Esophagus (tissue), 2 donors: Measurements from ENCODE around the gene ARHGEF16. TPM values are rescaled to one million over a fixed set of nuclear protein-coding genes. Genes with fewer than 3 reads are reported as not detected.

Experiments
- H3K27ac ChIP-seq, 2 donors: one replicate each; pipeline ENCODE4 v1.5.1; 2013; ENCODE audit warnings: low read depth in 2 of 2, mild to moderate bottlenecking in 2 of 2, inconsistent platforms in 1 of 2, low read length in 1 of 2, moderate library complexity in 1 of 2
- H3K27me3 ChIP-seq, 2 donors: one replicate each; pipeline ENCODE4 v1.6.1; 2013; ENCODE audit warnings: low read length in 2 of 2, control low read depth in 1 of 2, mild to moderate bottlenecking in 1 of 2; ENCODE audit not compliant: insufficient read depth in 2 of 2, control insufficient read depth in 1 of 2
- H3K36me3 ChIP-seq, 2 donors: one replicate each; pipeline ENCODE4 v1.6.1; 2013; ENCODE audit warnings: low read length in 1 of 2; ENCODE audit not compliant: control insufficient read depth in 2 of 2, insufficient read depth in 2 of 2
- H3K4me1 ChIP-seq, 2 donors: one replicate each; pipeline ENCODE4 v1.6.1; 2013; ENCODE audit warnings: low read length in 1 of 2; ENCODE audit not compliant: control insufficient read depth in 2 of 2, insufficient read depth in 2 of 2
- H3K4me3 ChIP-seq, 2 donors: one replicate each; pipeline ENCODE4 v1.5.1; 2013; ENCODE audit warnings: low read length in 2 of 2, mild to moderate bottlenecking in 2 of 2, low read depth in 1 of 2, moderate library complexity in 1 of 2
- H3K9me3 ChIP-seq, 2 donors: one replicate each; pipeline ENCODE4 v1.6.1; 2013; ENCODE audit warnings: mild to moderate bottlenecking in 2 of 2, low read depth in 1 of 2, low read length in 1 of 2, moderate library complexity in 1 of 2; ENCODE audit not compliant: control insufficient read depth in 2 of 2, insufficient read depth in 1 of 2
- WGBS, 2 donors: extraction: QIAGEN DNeasy Blood & Tissue Kit; methylation state at CpG; one replicate each; pipeline ENCODE4 v1.1.7; 2013; 5-methylcytosine and 5-hydroxymethylcytosine counted together
- polyA plus RNA-seq, 2 donors: library from polyadenylated mRNA; stranded (reverse); fragments of 200-250 nt; gene quantifications; one replicate each; pipeline ENCODE4 v1.2.3, GENCODE V29; 2013
- donor health status: healthy with polysubstance abuse.
- donor health status: Bipolar disorder and iron deficiency.

ARHGEF16 gene
- polyA plus RNA-seq, 2 donors = 14.2 to 20.6 TPM

- peaks cover 0 to 4% of the 10 kb centered on the region in 2 donors for H3K4me1 ChIP-seq
- no peaks in the 10 kb centered on the region for H3K36me3 ChIP-seq
- H3K9me3 ChIP-seq = peaks cover 4 to 12% of the 10 kb centered on the region in 2 donors
- H3K4me3 ChIP-seq = no peak overlapping the region
- no peak overlapping the region for H3K27ac ChIP-seq
- no peaks in the 10 kb centered on the region for H3K27me3 ChIP-seq
- WGBS, 2 donors = 85 to 92% methylated on average over 30 of the region's 30 CpGs
Observed at GRCh38 chr1:3411806-3412205, 42.7 kb upstream of the ARHGEF16 start.

- peaks cover 0 to 4% of the 10 kb centered on the region in 2 donors for H3K4me1 ChIP-seq
- H3K27me3 ChIP-seq = no peaks in the 10 kb centered on the region
- H3K9me3 ChIP-seq = peaks cover 5 to 15% of the 10 kb centered on the region in 2 donors
- H3K27ac ChIP-seq = no peak overlapping the region
- 90 to 94% methylated on average over 29 to 33 of the region's 33 CpGs for WGBS, 2 donors
- no peaks in the 10 kb centered on the region for H3K36me3 ChIP-seq
- H3K4me3 ChIP-seq = no peak overlapping the region
Observed at GRCh38 chr1:3412376-3412775, 42.1 kb upstream of the ARHGEF16 start.

- Histone ChIP-seq H3K4me3 (no peak overlapping the region), H3K27me3 (no peaks in the 10 kb centered on the region), H3K4me1 (no peaks in the 10 kb centered on the region), H3K36me3 (no peaks in the 10 kb centered on the region), H3K27ac (no peak overlapping the region), H3K9me3 (peaks cover 5 to 9% of the 10 kb centered on the region in 2 donors)
- 89 to 93% methylated on average over 30 to 34 of the region's 34 CpGs for WGBS, 2 donors
Observed at GRCh38 chr1:3413975-3414710, 40.3 kb upstream of the ARHGEF16 start.

GRCh38 chr1:3415260-3416090, 39.0 kb upstream of the ARHGEF16 start:
- peaks cover 5 to 9% of the 10 kb centered on the region in 2 donors for H3K9me3 ChIP-seq
- H3K36me3 ChIP-seq = no peaks in the 10 kb centered on the region
- WGBS, 2 donors = 50 to 63% methylated on average over 39 of the region's 39 CpGs
- H3K27me3 ChIP-seq = no peaks in the 10 kb centered on the region
- H3K4me3 ChIP-seq = no peak overlapping the region
- no peaks in the 10 kb centered on the region for H3K4me1 ChIP-seq
- no peak overlapping the region for H3K27ac ChIP-seq

GRCh38 chr1:3417082-3417739, 37.3 kb upstream of the ARHGEF16 start:
- H3K27ac ChIP-seq = no peak overlapping the region
- H3K4me3 ChIP-seq = no peak overlapping the region
- peaks cover 5 to 9% of the 10 kb centered on the region in 2 donors for H3K9me3 ChIP-seq
- H3K4me1 ChIP-seq = no peaks in the 10 kb centered on the region
- no peaks in the 10 kb centered on the region for H3K27me3 ChIP-seq
- WGBS, 2 donors = 78 to 87% methylated on average over 6 of the region's 6 CpGs
- no peaks in the 10 kb centered on the region for H3K36me3 ChIP-seq

GRCh38 chr1:3417934-3418333, 36.5 kb upstream of the ARHGEF16 start:
- WGBS, 2 donors = 82% methylated on average over 8 to 9 of the region's 9 CpGs
- Histone ChIP-seq H3K27me3 (no peaks in the 10 kb centered on the region), H3K4me3 (no peak overlapping the region), H3K36me3 (no peaks in the 10 kb centered on the region), H3K9me3 (peaks cover 5 to 9% of the 10 kb centered on the region in 2 donors), H3K4me1 (no peaks in the 10 kb centered on the region), H3K27ac (no peak overlapping the region)

GRCh38 chr1:3418600-3418999, 35.9 kb upstream of the ARHGEF16 start:
- 80 to 84% methylated on average over 8 of the region's 8 CpGs for WGBS, 2 donors
- Histone ChIP-seq H3K27ac (no peak overlapping the region), H3K9me3 (peaks cover 5 to 9% of the 10 kb centered on the region in 2 donors), H3K27me3 (no peaks in the 10 kb centered on the region), H3K36me3 (no peaks in the 10 kb centered on the region), H3K4me3 (no peak overlapping the region), H3K4me1 (no peaks in the 10 kb centered on the region)

GRCh38 chr1:3419415-3420204, 34.9 kb upstream of the ARHGEF16 start:
- Histone ChIP-seq H3K4me1 (peaks cover 0 to under 1% of the 10 kb centered on the region in 2 donors), H3K4me3 (no peak overlapping the region), H3K9me3 (peaks cover 5 to 9% of the 10 kb centered on the region in 2 donors), H3K27ac (no peak overlapping the region), H3K36me3 (no peaks in the 10 kb centered on the region), H3K27me3 (no peaks in the 10 kb centered on the region)
- 46 to 54% methylated on average over 15 of the region's 15 CpGs for WGBS, 2 donors
